ENCODE data around the gene KRTAP10-1.

The KRTAP10-1 gene

DNA sequence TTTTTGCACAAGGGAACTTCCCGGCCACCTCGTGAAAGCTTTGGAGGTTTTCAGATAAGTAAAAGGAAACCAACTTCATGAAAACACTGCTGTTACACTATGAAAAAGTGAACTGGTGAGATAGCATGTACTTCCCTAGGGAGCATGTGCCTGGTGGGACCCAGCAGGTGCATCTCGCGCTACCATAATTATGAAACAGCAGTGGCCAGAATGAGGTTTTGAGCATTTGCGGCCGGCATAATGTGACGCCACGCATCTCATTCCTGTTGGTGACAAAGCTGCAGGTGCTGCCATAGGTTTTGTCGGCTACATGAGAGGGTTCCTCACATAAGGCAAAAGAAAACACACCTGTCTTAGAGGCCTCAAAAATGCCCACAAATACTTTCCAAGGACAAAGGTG is 16.9 kb upstream of the KRTAP10-1 start:
- Histone ChIP-seq H3K4me2 (ENCODE audit: low read length) (no peak overlapping the region), H3K27me3 (ENCODE audit: insufficient read depth, low read length) (no peaks in the 10 kb centered on the region), H4K12ac (ENCODE audit: low read depth, low read length) (no peak overlapping the region), H3K4ac (ENCODE audit: low read depth, low read length) (no peak overlapping the region), H4K8ac (ENCODE audit: low read depth, low read length) (no peak overlapping the region), H3K23ac (ENCODE audit: low read length) (no peak overlapping the region), H3K79me1 (ENCODE audit: low read length) (no peaks in the 10 kb centered on the region), H3K18ac (ENCODE audit: low read length) (no peak overlapping the region), H3K14ac (ENCODE audit: low read length) (no peak overlapping the region), H3K36me3 (ENCODE audit: control insufficient read depth in 1 of 2, insufficient read depth in 2 of 2, low read length in 2 of 2) (no peaks in the 10 kb centered on the region), H3K4me1 (ENCODE audit: control insufficient read depth in 1 of 2, insufficient read depth in 2 of 2, low read length in 2 of 2) (peaks cover 0 to 2% of the 10 kb centered on the region in 2 experiments), H3K27ac (ENCODE audit: low read depth, low read length) (no peak overlapping the region), H3K4me3 (ENCODE audit: low read depth, low read length) (no peak overlapping the region), H2AFZ (ENCODE audit: insufficient read depth, low read length, poor library complexity) (no peak overlapping the region), H2BK12ac (ENCODE audit: low read length) (no peak overlapping the region), H2BK120ac (ENCODE audit: insufficient read depth, low read length, poor library complexity) (no peak overlapping the region), H3K79me2 (ENCODE audit: control insufficient read depth, insufficient read depth, low read length, poor library complexity) (no peaks in the 10 kb centered on the region), H3K9ac (ENCODE audit: low read length) (no peak overlapping the region), H4K91ac (ENCODE audit: low read depth, low read length) (no peak overlapping the region), H3K9me3 (ENCODE audit: insufficient read depth, low read depth, low read length) (peaks cover 2% of the 10 kb centered on the region), H2AK5ac (ENCODE audit: low read length) (no peak overlapping the region), H2BK5ac (ENCODE audit: low read depth, low read length, poor library complexity) (no peak overlapping the region)
- no peak for DNase-seq
- no CpG with 5 or more reads among the region's 9 CpGs for WGBS (ENCODE audit: extremely low coverage, insufficient coverage, insufficient read length)

DNA sequence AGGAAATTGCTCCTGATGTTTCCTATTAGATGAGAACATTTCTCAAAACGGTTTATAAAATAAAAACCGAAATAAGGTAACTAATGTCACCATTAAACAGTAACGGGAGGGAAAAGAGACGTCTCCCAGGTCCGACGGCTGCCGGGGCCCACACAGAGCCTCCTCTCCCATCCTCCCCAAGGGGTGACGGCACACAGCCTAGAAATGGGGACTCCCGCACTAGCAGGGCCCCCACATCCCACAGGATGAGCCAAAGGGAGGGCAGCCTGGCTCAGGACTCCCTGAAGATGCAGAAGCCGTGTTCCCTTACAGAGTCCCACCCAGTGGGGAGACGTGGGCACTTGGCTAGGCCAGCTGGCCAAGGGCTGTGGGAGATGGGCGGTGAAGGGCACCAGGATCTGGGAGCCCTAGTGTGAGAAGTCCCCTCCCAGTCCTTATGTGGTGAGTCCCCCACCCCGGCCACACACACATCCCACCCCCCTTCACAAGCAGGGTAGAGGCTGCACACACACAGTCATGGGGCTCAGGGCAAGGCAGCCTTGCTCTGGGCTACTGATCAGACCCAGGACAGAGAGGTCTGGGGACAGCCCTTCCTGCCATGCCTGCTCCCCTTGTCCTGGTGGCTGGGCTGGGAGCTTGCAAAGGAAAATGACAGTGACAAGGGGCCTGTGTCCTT is 15.3 kb upstream of the KRTAP10-1 start:
- WGBS (ENCODE audit: extremely low coverage, insufficient coverage, insufficient read length) = no CpG with 5 or more reads among the region's 13 CpGs

DNA sequence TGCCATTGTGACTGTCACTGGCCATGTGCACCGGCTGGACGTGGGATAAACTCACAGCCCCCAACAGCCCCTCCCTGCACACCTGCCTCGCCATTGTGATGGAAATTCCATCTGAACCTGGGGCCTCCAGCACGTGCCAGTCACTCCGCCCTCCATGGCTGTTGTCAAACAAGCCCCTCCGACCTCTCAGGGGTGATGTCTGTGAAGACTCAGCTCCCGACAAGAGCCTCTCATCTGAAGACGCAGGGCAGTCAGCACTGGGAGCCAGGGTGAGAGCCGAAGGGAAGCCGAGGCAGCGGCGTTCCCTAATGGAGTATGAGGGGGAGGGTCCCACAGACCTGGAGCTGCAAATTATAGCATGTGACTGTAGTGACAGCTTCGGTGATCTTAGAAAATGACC is 12.7 kb upstream of the KRTAP10-1 start:
- no peak overlapping the region for H2BK12ac ChIP-seq (ENCODE audit: low read length)
- H2AK5ac ChIP-seq (ENCODE audit: low read length) = no peak overlapping the region
- peaks cover 0 to 10% of the 10 kb centered on the region in 2 experiments for H3K4me1 ChIP-seq (ENCODE audit: control insufficient read depth in 1 of 2, insufficient read depth in 2 of 2, low read length in 2 of 2)
- no peak overlapping the region for H3K18ac ChIP-seq (ENCODE audit: low read length)
- peaks cover 0 to 2% of the 10 kb centered on the region in 2 experiments for H3K36me3 ChIP-seq (ENCODE audit: control insufficient read depth in 1 of 2, insufficient read depth in 2 of 2, low read length in 2 of 2)
- no peak overlapping the region for H3K27ac ChIP-seq (ENCODE audit: low read depth, low read length)
- H2BK120ac ChIP-seq (ENCODE audit: insufficient read depth, low read length, poor library complexity) = no peak overlapping the region
- peaks cover 11% of the 10 kb centered on the region for H3K79me1 ChIP-seq (ENCODE audit: low read length)
- H3K14ac ChIP-seq (ENCODE audit: low read length) = no peak overlapping the region
- H4K91ac ChIP-seq (ENCODE audit: low read depth, low read length) = no peak overlapping the region
- no peak overlapping the region for H2AFZ ChIP-seq (ENCODE audit: insufficient read depth, low read length, poor library complexity)
- no peak overlapping the region for H3K4ac ChIP-seq (ENCODE audit: low read depth, low read length)
- peaks cover 6% of the 10 kb centered on the region for H3K9me3 ChIP-seq (ENCODE audit: insufficient read depth, low read depth, low read length)
- no peak overlapping the region for H2BK5ac ChIP-seq (ENCODE audit: low read depth, low read length, poor library complexity)
- no CpG with 5 or more reads among the region's 13 CpGs for WGBS (ENCODE audit: extremely low coverage, insufficient coverage, insufficient read length)
- no peak overlapping the region for H3K9ac ChIP-seq (ENCODE audit: low read length)
- DNase-seq = no peak
- H4K8ac ChIP-seq (ENCODE audit: low read depth, low read length) = no peak overlapping the region
- H3K4me3 ChIP-seq (ENCODE audit: low read depth, low read length) = no peak overlapping the region
- H3K23ac ChIP-seq (ENCODE audit: low read length) = no peak overlapping the region
- H4K12ac ChIP-seq (ENCODE audit: low read depth, low read length) = no peak overlapping the region
- H3K79me2 ChIP-seq (ENCODE audit: control insufficient read depth, insufficient read depth, low read length, poor library complexity) = no peaks in the 10 kb centered on the region
- no peak overlapping the region for H3K4me2 ChIP-seq (ENCODE audit: low read length)
- H3K27me3 ChIP-seq (ENCODE audit: insufficient read depth, low read length) = no peaks in the 10 kb centered on the region

More for the DNA sequence above, 15.3 kb upstream of the KRTAP10-1 start:
- no peaks in the 10 kb centered on the region for H3K79me2 ChIP-seq (ENCODE audit: control insufficient read depth, insufficient read depth, low read length, poor library complexity)
- peaks cover 0 to 2% of the 10 kb centered on the region in 2 experiments for H3K4me1 ChIP-seq (ENCODE audit: control insufficient read depth in 1 of 2, insufficient read depth in 2 of 2, low read length in 2 of 2)
- H2BK12ac ChIP-seq (ENCODE audit: low read length) = no peak overlapping the region
- H2AK5ac ChIP-seq (ENCODE audit: low read length) = no peak overlapping the region
- no peak overlapping the region for H2BK5ac ChIP-seq (ENCODE audit: low read depth, low read length, poor library complexity)
- H3K79me1 ChIP-seq (ENCODE audit: low read length) = no peaks in the 10 kb centered on the region
- no peak overlapping the region for H3K18ac ChIP-seq (ENCODE audit: low read length)
- no peak overlapping the region for H4K12ac ChIP-seq (ENCODE audit: low read depth, low read length)
- no peak for DNase-seq
- no peak overlapping the region for H3K23ac ChIP-seq (ENCODE audit: low read length)
- H2BK120ac ChIP-seq (ENCODE audit: insufficient read depth, low read length, poor library complexity) = no peak overlapping the region
- no peak overlapping the region for H3K14ac ChIP-seq (ENCODE audit: low read length)
- H3K27me3 ChIP-seq (ENCODE audit: insufficient read depth, low read length) = no peaks in the 10 kb centered on the region
- H3K9ac ChIP-seq (ENCODE audit: low read length) = no peak overlapping the region
- H2AFZ ChIP-seq (ENCODE audit: insufficient read depth, low read length, poor library complexity) = no peak overlapping the region
- H3K4ac ChIP-seq (ENCODE audit: low read depth, low read length) = no peak overlapping the region
- H3K27ac ChIP-seq (ENCODE audit: low read depth, low read length) = no peak overlapping the region
- peaks cover 4% of the 10 kb centered on the region for H3K9me3 ChIP-seq (ENCODE audit: insufficient read depth, low read depth, low read length)
- no peak overlapping the region for H3K4me2 ChIP-seq (ENCODE audit: low read length)
- no peak overlapping the region for H4K91ac ChIP-seq (ENCODE audit: low read depth, low read length)
- H4K8ac ChIP-seq (ENCODE audit: low read depth, low read length) = no peak overlapping the region
- H3K4me3 ChIP-seq (ENCODE audit: low read depth, low read length) = no peak overlapping the region
- H3K36me3 ChIP-seq (ENCODE audit: control insufficient read depth in 1 of 2, insufficient read depth in 2 of 2, low read length in 2 of 2) = no peaks in the 10 kb centered on the region

DNA sequence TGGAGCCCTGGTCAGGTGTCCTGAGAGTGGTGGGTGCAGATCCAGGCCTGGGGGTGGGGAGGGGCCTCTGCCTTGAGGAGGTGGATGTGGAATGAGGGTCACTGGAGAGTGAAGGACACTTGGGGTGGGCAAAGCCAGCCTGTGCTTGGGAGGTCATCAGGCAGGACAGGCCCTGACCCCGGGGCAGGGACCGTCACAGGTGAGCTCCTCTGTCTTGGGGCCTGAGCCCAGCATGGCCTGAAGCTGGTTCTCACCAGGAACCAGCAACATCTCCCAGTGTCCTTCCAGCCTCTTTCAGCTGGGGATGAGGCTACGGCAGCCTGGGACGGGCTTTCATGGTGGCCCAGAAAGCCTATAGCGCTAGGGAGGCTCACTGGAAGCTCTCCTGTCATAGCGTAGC is 12.1 kb upstream of the KRTAP10-1 start:
- H3K4ac ChIP-seq (ENCODE audit: low read depth, low read length) = no peak overlapping the region
- H3K14ac ChIP-seq (ENCODE audit: low read length) = no peak overlapping the region
- no peak overlapping the region for H2BK120ac ChIP-seq (ENCODE audit: insufficient read depth, low read length, poor library complexity)
- H3K79me1 ChIP-seq (ENCODE audit: low read length) = peaks cover 11% of the 10 kb centered on the region
- peaks cover 8% of the 10 kb centered on the region for H3K9me3 ChIP-seq (ENCODE audit: insufficient read depth, low read depth, low read length)
- H2AK5ac ChIP-seq (ENCODE audit: low read length) = no peak overlapping the region
- no peaks in the 10 kb centered on the region for H3K79me2 ChIP-seq (ENCODE audit: control insufficient read depth, insufficient read depth, low read length, poor library complexity)
- no peak overlapping the region for H3K27ac ChIP-seq (ENCODE audit: low read depth, low read length)
- no peak overlapping the region for H3K9ac ChIP-seq (ENCODE audit: low read length)
- H3K36me3 ChIP-seq (ENCODE audit: control insufficient read depth in 1 of 2, insufficient read depth in 2 of 2, low read length in 2 of 2) = peaks cover 0 to 2% of the 10 kb centered on the region in 2 experiments
- peak overlapping the region; percentile 16 for H2BK12ac ChIP-seq (ENCODE audit: low read length)
- H3K4me1 ChIP-seq (ENCODE audit: control insufficient read depth in 1 of 2, insufficient read depth in 2 of 2, low read length in 2 of 2) = peaks cover 0 to 10% of the 10 kb centered on the region in 2 experiments
- H4K8ac ChIP-seq (ENCODE audit: low read depth, low read length) = no peak overlapping the region
- no peak overlapping the region for H3K4me2 ChIP-seq (ENCODE audit: low read length)
- no peaks in the 10 kb centered on the region for H3K27me3 ChIP-seq (ENCODE audit: insufficient read depth, low read length)
- H4K91ac ChIP-seq (ENCODE audit: low read depth, low read length) = no peak overlapping the region
- H3K23ac ChIP-seq (ENCODE audit: low read length) = no peak overlapping the region
- no peak overlapping the region for H2BK5ac ChIP-seq (ENCODE audit: low read depth, low read length, poor library complexity)
- no peak overlapping the region for H3K4me3 ChIP-seq (ENCODE audit: low read depth, low read length)
- H2AFZ ChIP-seq (ENCODE audit: insufficient read depth, low read length, poor library complexity) = no peak overlapping the region
- H3K18ac ChIP-seq (ENCODE audit: low read length) = no peak overlapping the region
- no peak for DNase-seq
- H4K12ac ChIP-seq (ENCODE audit: low read depth, low read length) = no peak overlapping the region
- no CpG with 5 or more reads among the region's 6 CpGs for WGBS (ENCODE audit: extremely low coverage, insufficient coverage, insufficient read length)
